HuH-7.5 (cell line): Measurements from ENCODE around the gene CD163.
"Not testable (repeated sequence)": the region's sequence is repeated elsewhere in the genome, so short reads cannot be mapped to it uniquely, and the experiment has no call there.

Source experiments
- DNase-seq: peaks from one replicate; pipeline ENCODE4 v3.0.0; 2011; ENCODE audit warnings: low spot score

CD163 gene

DNA sequence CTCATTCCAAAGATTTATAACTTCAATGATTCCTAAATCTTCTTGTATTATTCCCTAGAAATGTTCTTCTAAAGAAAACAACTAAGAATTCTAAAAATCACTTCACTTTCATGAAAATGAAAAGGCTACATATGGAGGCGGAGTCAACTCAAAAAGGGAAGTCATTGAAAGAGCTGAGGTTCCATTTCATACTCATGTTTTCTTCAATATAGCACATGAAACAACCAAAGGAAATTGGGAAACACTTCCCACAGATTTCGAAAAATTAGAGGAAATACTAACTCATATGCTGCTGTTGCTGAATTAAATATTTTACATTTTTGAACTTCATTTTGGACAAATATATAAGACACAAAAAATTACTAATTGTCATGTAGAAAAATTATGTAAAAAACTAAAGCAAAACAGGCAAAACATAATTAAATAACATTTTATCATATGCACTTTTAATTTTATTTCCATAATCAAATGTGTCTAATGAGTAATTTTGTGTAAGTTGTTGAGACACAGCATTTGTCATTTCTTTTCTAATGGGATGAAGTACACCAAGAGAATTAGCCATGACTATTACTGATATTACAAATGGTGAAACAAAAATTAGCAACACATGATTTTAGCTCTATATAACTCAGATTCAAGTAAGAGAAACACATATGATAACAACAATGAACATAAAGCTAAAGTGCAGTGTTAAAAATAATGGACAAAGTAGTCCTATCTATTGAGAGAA lies at the start of gene CD163:
CD163 (minus strand) TSS at position 92 of the 730 bp plus-strand sequence; CDS start at position 5, 87 bp downstream.
- no peak for DNase-seq

DNA sequence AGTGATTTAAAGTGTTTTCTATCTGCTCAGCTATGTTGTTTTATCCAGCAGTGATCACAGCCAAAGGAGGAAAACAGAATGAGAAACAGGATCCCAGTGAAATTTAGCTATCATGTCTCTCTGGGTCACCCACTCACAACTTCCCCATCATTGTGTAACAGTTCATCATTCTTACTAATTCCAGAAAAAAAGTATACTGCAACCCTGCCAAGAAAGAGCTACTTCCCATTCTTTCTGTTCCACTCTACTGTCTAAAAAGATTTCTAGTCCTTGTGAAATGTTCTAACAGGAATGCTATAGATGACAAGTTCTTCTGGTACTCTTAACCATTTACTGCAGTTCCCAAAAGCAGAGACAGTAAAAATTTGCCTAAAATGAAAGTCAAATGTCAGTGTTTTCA lies 39.2 kb upstream of the CD163 start:
- DNase-seq = no peak

DNA sequence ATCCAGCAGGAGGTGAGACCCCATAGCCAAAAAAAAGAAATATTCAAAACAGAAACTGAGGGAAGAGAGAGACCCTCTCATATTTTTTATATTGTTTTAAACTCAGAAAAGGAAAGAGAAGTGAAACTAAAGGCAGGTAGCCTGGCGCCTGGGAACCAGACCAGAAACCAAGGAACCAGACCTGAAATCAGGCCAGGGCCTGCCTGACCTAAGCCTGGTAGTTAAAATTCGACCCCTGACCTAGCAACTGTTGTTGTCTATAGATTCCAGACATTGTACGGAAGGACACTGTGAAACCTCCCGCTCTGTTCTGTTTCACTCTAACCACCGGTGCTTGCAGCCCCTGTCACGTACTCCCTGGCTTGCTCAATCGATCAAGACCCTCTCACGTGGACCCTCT lies 38.5 kb upstream of the CD163 start:
- no peak for DNase-seq

- no peak for DNase-seq
These were observed 10.8 kb upstream of the CD163 start for GRCh38 chr12:7514416-7514815.

- DNase-seq = no peak
These were observed 9.0 kb upstream of the CD163 start for GRCh38 chr12:7512553-7512952.

GRCh38 chr12:7509793-7510470 lies 6.4 kb upstream of the CD163 start:
- DNase-seq = not testable (repeated sequence)

DNA sequence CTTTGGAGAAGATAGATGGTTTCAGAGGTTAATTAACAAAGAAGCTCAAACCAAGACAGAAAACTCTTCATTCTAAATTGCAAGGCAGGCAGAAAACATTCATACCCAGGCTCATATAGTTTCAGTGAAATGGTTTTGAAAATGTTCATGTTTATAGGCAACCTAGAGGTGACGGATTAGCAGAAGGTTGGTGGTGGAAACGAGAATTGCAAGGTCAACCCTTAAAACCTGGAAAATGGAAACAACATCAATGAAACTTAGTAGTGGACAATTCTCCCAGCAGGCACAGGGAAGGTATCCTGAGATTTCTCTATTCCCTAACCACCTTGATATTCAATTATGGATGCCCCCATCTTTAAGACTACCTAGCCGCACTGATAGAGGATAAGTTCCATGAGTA lies 965 bp downstream of the CD163 start:
- no peak for DNase-seq

GRCh38 chr12:7501031-7501588 lies 2.5 kb downstream of the CD163 start:
- no peak for DNase-seq

DNA sequence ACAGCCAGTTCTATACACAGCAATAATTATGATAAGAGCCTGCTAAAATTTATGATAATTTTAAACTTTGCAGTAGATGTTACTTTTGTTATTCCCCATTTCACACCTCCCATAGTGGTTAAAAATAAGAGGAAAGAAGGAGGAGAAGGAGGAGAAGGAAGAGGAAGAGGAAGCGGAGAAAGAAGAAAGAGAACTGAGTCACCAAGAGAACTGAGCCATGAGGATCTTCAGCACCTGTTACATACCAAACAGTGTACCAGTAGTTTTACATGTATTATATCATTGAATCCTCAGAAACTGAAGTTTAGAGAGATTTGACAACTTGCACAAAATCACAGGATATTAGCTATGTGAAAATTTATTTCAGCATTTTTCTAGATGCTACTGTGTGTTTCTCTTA lies 3.9 kb downstream of the CD163 start:
- no peak for DNase-seq

DNA sequence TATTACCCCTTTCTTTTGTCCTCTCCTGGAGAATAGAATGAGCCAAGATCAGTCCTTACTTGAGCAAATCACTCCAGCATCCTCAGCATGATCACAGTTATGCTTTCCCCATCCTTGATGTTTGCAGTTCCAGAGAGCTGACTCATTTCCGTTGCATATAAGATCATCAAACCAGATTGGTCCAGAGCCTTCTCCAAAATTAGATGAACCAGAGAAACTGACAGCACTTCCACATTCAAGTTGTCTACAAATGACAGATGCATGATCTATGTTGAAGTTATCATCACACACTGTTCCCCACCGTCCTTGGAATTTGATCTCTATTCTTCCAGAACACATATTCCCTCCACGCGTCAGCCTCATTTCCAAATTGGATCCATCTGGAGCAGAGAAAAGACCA lies 4.8 kb downstream of the CD163 start:
- no peak for DNase-seq

- no peak for DNase-seq
These were observed 5.9 kb downstream of the CD163 start for GRCh38 chr12:7497661-7498060.

- DNase-seq = no peak
These were observed 7.1 kb downstream of the CD163 start for GRCh38 chr12:7496451-7496850.

DNA sequence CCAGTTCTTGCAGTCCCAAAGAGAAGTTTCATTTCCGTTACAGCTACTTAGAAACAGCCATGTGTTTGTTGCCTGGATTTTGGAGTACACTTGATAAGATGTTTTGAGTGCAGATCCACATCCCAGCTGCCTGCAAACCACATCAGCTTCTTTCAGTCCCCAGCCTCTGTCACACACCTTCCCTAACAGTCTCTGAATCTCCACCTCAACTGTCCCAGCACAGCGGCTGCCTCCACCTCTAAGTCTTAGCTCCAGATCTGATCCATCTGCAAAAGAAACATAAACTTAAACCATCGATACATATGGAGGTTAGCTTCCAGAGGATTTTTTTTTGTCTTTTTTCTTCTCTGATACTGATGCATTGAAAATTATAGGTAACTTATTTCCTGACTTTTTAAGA lies 8.4 kb downstream of the CD163 start:
- DNase-seq = no peak

DNA sequence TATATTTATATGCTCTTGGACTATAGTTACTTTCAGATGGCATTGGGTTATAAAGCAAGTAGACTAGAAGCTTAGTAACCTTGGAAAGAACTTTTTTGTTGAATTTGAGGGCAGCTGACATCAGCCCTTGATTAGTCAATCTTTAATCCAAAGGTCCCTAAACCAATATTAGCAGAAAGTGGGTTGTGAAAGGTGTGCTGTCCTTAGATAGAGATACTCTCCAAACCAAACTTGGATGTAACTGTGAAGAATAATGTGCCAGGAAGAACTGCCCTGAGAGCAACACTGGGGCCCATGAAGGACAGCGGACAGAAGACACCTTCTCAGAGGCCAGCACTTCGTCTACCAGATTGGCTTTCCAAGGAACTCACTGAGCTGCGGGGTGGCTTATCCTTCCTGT lies 10.6 kb downstream of the CD163 start:
- no peak for DNase-seq

DNA sequence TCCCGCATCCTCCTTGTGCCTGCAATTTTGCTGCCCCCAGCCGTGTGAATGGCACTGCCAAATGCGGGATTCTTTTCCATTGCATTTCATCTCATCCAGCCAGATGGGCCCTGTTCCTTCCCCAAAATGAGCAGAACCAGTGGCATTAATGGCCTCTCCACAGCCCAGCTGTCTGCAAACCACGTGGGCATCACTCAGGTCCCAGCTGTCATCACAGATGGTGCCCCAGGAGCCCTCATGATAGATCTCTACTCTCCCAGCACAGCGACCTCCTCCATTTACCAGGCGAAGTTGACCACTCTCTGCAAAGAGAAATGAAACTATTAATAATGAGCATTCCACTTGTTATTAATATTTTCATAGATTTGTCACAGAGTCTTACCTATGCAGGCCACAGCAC lies 17.1 kb downstream of the CD163 start:
- DNase-seq = no peak

- no peak for DNase-seq
These were observed 18.5 kb downstream of the CD163 start for GRCh38 chr12:7485095-7485494.

DNA sequence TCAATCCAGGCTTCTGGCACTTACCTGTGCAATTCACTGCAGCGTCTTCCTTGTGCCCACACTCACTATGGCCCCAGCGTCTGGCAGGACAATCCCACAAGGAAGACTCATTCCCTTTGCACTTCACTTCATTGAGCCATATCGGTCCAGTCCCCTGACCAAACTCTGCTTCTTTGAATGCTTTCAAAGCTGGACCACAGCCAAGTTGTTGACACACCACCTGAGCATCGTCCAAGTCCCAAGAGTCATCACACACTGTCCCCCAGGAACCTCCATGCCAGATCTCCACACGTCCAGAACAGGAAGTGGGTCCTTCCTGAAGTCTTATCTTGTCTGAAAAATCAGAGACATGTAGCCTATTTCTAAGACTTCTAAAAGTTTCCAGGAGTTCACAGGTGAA lies 20.2 kb downstream of the CD163 start:
- no peak for DNase-seq

- DNase-seq = no peak
These were observed 23.8 kb downstream of the CD163 start for GRCh38 chr12:7479771-7480170.

DNA sequence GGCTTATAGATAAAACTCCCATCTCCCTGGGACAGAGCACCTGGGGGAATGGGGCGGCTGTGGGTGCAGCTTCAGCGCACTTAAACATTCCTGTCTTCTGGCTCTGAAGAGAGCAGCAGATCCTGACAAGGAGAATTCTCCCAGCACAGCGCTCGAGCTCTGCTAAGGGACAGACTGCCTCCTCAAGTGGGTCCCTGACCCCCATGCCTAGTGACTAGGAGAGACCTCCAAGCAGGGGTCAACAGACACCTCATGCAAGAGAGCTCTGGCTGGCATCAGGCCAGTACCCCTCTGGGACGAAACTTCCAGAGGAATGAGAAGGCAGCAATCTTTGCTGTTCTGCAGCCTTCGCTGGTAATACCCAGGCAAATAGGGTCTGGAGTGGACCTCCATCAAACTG lies 31.5 kb downstream of the CD163 start:
- no peak for DNase-seq

DNA sequence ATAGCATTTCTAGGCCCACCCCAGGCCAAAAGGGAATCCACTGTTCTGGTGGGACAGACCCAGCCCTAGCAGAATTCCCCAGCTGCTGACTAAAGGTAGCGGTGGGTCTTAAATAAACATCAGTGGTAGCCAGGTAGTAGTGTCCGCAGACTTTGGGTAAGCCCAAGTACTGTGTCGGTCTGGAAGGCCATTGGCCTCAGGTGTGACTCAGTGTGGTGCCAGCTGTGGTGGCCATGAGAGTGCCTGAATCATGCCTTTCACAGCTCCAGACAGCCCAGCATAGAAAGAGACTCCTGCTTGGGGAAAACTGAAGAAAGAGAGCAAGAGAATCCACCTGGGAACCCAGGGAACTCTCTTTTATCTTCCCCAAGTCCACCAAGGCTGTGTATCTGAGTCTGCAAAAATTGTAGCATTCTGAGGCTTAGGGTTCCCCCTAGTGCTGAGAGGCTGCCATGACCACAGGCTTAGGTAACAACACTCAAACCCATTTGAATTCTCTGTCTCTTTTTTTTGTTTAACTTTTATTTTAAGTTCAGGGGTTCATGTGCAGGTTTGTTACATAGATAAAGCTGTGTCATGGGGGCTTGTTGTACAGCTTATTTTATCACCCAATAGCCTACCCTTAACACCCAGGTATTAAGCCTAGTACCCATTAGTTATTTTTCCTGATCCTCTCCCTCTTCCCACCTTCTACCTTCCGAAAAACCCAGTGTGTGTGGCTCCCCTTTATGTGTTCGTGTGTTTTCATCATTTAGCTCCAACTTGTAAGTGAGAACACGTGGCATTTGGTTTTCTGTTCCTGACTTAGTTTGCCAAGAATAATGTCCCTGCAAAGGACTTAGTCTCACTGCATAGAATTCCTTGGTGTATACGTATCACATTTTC lies 43.0 kb downstream of the CD163 start:
- no peak for DNase-seq

DNA sequence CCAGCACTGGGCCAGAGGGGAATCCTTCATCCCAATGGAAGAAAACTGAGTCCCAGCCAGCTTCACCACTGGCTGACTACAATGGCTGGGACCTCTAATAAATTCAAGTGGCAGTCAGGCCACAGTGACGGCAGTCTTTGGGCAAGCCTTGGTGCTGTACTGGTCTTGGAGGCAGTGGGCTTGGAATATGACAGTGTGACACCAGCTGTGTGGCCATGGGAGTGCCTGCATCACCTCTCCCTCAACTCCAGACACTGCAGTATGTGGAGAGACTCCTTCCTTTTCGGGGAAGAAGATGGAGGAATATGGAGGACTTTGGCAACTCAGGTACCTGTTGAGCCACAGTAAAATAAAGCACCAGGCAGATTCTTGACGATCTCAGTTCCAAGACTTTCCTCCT lies 43.6 kb downstream of the CD163 start:
- no peak for DNase-seq

- no peak for DNase-seq
These were observed 51.8 kb downstream of the CD163 start for GRCh38 chr12:7451756-7452155.

GRCh38 chr12:7450667-7451066 lies 52.9 kb downstream of the CD163 start:
- no peak for DNase-seq
